Posterior vena cava (tissue), 2 donors: ENCODE measurements around the gene CPN1. TPM values are rescaled to one million over a fixed set of nuclear protein-coding genes. Genes with fewer than 3 reads are reported as not detected.

ENCODE experiments used
- DNase-seq: peaks from one replicate; pipeline ENCODE4 v3.0.0-alpha.2; 2020; ENCODE audit warnings: low spot score
- intact Hi-C, 2 donors: fragments of 100-400 bp; cut with DNase I; formaldehyde crosslinking; loops; one replicate each; pipeline versions ENCODE4 v1.14.1 to v1.14.2; 2022 to 2023
- total RNA-seq, 2 donors: library from RNA; stranded (reverse); fragmentation: NEBNext Ultra II Directional; extraction: Animal tissue kit (Norgen Biotek cat#: 25700); gene quantifications; one replicate each; pipeline ENCODE4 v1.2.1, GENCODE V29; 2021
- donor health status: DM: yes; HTN: yes; CAD: no.
- donor health status: DM: yes; HTN: yes; CAD: no.

Gene CPN1
- total RNA-seq, 2 donors from 2014 or later = not detected

DNA sequence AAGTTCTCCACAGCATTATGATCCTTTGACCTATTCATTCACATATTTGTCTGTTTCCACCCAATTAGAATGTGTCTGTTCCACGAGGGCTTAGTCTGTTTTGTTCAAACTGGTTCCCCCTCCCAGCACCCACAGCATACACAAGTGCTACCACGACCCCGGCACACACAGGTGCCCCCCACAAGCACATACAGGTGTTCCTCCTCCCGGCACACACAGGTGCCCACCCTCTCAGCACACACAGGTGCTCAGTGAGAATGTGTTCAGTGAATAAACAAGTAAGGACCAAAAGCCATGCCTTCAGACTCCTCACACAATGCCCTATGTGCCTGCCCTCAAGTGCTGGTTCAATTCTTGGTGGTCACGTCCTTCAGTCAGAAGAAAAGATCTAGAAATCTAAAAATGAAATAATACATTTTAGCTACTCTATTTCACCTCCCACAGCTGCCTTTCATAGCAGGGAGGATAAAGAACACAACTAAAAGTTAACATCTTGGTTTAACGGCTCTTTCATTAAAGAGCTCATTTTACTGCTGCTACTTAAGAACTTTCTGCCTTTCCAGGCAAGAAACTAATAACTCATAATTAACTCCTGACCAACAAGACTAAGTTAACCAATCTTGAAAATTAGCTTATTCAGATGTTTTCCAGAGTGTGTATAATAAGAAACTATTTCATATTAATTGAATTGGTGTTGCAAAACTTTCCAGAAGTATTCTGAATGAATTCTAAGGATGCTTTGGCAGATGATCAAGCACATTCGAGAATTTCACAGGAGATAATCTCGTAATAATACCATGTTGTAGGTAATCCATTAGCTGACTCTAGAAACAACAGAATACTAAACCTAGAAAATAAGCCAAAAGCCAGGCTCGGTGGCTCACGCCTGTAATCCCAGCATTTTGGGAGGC, 74.2 kb downstream of the CPN1 start:
- no peak for DNase-seq
- intact Hi-C loops = loop anchor here in 1 of 2 donors (5.0 kb wide), 1 partner anchor 160 kb away; no protein-coding TSS in a partner anchor

GRCh38 chr10:100006243-100006886, 75.3 kb downstream of the CPN1 start:
- intact Hi-C loops = loop anchor here in 1 of 2 donors (5.0 kb wide), 1 partner anchor 159 kb away; no protein-coding TSS in a partner anchor
- no peak for DNase-seq

DNA sequence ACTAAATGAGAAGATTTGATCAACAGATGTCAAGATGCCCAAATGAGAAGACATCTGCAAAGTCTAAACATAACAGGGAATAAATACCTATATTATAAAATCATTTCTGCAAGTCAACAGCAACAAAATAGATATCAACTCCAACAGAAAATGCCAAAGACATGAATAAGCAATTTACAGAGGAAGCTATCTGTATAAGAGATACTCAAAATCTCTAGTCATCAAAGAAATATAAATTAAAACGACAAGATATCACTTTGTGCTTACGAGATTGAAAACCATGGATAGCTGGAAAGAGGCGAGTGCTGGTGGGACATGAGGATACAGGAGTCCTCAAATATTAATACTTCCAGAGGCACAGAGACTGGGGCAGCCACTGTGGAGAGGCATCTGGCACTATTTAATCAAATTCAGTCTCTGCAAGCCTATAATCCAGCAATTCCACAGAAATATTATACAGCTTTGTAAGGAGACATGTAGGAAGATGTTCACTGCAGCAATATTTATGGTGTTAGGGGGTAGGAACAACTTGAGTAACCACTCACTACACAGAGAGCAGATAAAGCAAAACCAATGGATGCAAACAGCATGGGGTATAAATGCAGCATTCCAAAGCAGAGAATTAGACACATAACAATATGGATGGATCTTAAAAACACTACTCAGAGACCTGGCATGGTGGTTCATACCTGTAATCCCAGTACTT, 76.7 kb downstream of the CPN1 start:
- no peak for DNase-seq
- intact Hi-C loops = loop anchor here in 1 of 2 donors (5.0 kb wide), 1 partner anchor 158 kb away; no protein-coding TSS in a partner anchor

GRCh38 chr10:100000109-100000644, 81.5 kb downstream of the CPN1 start:
- intact Hi-C loops = no loop called here
- no peak for DNase-seq

DNA sequence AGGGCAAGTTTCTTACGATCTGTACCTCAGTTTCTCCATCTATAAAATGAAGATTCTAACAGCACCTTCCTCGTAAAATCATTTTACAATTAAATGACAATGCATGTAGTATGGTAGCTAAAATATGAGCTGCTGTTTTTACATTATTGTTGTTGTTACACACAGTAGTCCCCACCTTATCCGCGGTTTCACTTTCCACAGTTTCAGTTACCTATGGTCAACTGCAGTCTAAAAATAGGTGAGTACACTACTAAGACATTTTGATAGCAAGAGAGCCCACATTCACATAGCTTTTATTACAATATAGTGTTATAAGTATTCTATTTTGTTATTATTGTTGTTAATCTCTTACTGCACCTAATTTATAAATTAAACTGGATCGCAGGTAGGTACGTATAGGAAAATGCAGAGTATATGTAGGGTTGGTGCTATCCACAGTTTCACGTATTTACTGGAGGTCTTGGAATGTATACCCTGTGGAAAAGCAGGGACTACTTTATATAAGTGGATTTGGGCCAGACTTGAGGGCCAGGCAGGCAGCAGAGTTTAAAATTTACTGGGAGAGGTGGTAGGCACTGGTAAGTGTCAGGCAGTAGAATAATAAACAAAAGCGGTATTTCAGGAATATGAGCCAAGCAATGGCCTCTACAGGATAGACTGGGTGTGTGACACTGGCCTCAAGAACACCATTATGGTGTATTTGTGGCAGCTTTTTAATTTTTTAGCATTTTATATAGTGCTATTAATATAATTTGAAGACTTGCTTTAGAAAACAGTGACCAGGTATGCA, 82.2 kb downstream of the CPN1 start:
- intact Hi-C loops = no loop called here
- no peak for DNase-seq

GRCh38 chr10:99998889-99999288, 82.8 kb downstream of the CPN1 start:
- intact Hi-C loops = no loop called here
- DNase-seq = no peak

GRCh38 chr10:99996671-99997648, 84.7 kb downstream of the CPN1 start:
- intact Hi-C loops = no loop called here
- DNase-seq = no peak

DNA sequence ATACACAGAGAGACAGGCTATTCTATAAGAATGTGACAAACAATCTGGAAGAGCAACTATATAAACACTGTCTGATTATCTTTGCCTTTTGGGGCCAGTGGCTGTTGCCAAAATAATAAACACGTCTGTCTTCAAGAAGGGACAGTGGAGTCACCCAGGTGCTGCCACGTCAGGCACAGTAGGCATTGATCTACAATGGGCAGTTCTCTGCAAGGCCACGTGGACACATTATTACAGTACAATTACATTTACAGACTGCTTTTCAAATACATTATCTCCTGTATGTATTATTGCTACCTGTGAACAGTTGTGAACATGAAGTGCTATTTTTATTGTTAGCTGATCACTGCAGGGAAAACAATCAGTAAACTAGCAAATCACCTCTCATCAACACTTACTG, 86.0 kb downstream of the CPN1 start:
- intact Hi-C loops = no loop called here

DNA sequence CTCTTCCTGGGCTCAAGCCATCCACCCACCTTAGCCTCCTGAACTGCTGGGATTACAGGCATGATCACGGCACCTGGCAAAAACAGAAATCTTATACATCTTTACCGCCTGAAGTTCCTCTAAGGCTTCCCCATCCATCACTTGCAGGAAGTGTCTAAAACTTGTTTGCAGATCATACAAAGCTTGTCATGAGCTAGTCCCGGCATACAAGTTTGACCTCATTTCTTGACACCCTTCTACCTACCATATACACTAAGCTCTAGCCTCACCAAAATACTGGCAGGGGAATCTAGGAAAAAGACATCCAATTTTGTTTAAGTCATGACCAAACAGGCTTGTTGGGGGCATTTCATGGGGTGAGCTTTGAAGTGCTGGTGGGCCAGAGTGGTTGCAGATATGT, 86.4 kb downstream of the CPN1 start:
- intact Hi-C loops = no loop called here
- no peak for DNase-seq

More for the DNA sequence above, 86.0 kb downstream of the CPN1 start:
- DNase-seq = no peak

GRCh38 chr10:99994801-99995200, 86.9 kb downstream of the CPN1 start:
- DNase-seq = no peak
- intact Hi-C loops = no loop called here

DNA sequence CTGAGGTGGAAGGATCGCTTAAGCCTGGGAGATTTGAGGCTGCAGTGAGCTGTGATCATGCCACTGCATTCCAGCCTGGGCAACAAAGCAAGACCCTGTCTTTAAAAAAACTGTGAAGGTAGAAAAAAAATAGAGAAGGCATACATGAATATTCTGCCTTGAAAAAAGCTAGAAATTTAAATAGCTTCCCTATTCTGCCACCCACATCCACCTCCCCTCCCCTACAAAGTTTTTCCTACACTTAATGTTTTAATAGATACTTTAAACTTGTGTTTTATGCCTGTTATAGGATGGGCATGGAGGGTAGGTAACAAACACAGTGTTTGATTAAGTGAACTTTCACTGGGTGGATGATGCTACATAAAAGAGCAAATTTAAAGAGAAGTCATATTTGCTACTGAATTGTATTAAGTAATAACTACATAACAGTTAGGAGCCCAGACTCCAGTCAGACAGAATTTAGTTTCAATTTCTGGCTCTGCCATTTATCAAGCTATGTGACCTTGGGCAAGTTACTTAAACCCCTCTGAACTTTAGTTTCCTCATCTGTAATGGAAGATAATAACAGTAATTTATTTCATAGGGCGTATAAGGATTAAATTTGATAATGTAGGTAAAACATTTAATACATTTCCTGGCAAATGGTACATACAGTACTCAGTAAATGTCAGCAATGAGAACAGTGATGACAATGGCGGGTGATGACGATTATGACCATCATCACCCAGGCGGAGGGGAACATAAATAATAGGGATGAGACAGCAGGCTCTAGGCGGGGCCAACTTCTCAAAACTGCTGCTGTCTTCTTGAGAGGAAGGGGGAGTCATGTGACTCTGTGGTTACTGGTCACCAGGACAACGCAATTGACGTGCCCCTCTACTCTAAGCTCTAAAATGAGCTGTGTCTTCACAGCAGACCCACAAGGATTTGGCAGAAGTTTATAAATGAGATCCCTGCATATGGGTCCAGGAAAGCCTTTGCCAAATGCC, 87.7 kb downstream of the CPN1 start:
- peak; percentile 88 for DNase-seq
- intact Hi-C loops = no loop called here

Other genes starting within 250 kb of the CPN1 start
- gene DNMBP, start 71.9 kb downstream of the CPN1 start, total RNA-seq = 10 to 100 TPM; 13.1 to 15.5 TPM
- 10 to 100 TPM; 17.3 to 20.0 TPM for gene ERLIN1, start 104.2 kb upstream of the CPN1 start, total RNA-seq
- gene CHUK, start 147.7 kb upstream of the CPN1 start, total RNA-seq = 10 to 100 TPM; 18.3 to 20.8 TPM
- gene CWF19L1, start 185.8 kb upstream of the CPN1 start, total RNA-seq = 10 to 100 TPM; 13.0 to 18.9 TPM
- gene BLOC1S2, start 204.8 kb upstream of the CPN1 start, total RNA-seq = 10 to 100 TPM; 23.6 to 24.6 TPM
- not detected for gene PKD2L1, start 248.4 kb upstream of the CPN1 start, total RNA-seq